SK-N-DZ (cell line): ENCODE data around the gene GNB1.

Experiments used
- DNase-seq: peaks from one replicate; pipeline ENCODE4 v3.0.0-alpha.2; 2015; ENCODE audit warnings: low spot score

Gene GNB1

GRCh38 chr1:1827089-1827848, 63.6 kb downstream of the GNB1 start:
- DNase-seq: no peak

- no peak for DNase-seq
Measured at GRCh38 chr1:1826356-1827088, 64.4 kb downstream of the GNB1 start.

- DNase-seq: no peak
Measured at GRCh38 chr1:1825217-1825616, 65.7 kb downstream of the GNB1 start.

- DNase-seq: no peak
Measured at GRCh38 chr1:1819762-1820161, 71.1 kb downstream of the GNB1 start.

GRCh38 chr1:1817221-1817620, 73.7 kb downstream of the GNB1 start:
- no peak for DNase-seq

- DNase-seq: no peak
Measured at GRCh38 chr1:1815606-1816281, 75.1 kb downstream of the GNB1 start.

GRCh38 chr1:1809489-1809888, 81.4 kb downstream of the GNB1 start:
- no peak for DNase-seq

- no peak for DNase-seq
Measured at GRCh38 chr1:1808206-1808605, 82.7 kb downstream of the GNB1 start.

- DNase-seq: no peak
Measured at GRCh38 chr1:1806890-1807289, 84.0 kb downstream of the GNB1 start.

GRCh38 chr1:1804301-1804700, 86.6 kb downstream of the GNB1 start:
- DNase-seq: no peak

GRCh38 chr1:1802871-1803270, 88.0 kb downstream of the GNB1 start:
- DNase-seq: no peak

GRCh38 chr1:1799716-1800115, 91.2 kb downstream of the GNB1 start:
- DNase-seq: no peak

- no peak for DNase-seq
Measured at GRCh38 chr1:1797731-1798341, 93.1 kb downstream of the GNB1 start.

- no peak for DNase-seq
Measured at GRCh38 chr1:1796466-1796865, 94.4 kb downstream of the GNB1 start.

- DNase-seq: no peak
Measured at GRCh38 chr1:1794999-1795398, 95.9 kb downstream of the GNB1 start.

- DNase-seq: no peak
Measured at GRCh38 chr1:1793481-1794244, 97.2 kb downstream of the GNB1 start.

GRCh38 chr1:1788646-1789431, 102.0 kb downstream of the GNB1 start:
- no peak for DNase-seq

- DNase-seq: no peak
Measured at GRCh38 chr1:1788136-1788535, 102.8 kb downstream of the GNB1 start.

GRCh38 chr1:1786836-1787605, 103.9 kb downstream of the GNB1 start:
- no peak for DNase-seq

GRCh38 chr1:1785666-1786065, 105.2 kb downstream of the GNB1 start:
- DNase-seq: no peak
